DMS 273 treated with DMSO at 0.1 percent for 48 hours (cell line): Measurements from ENCODE around the gene SACS.

ENCODE experiments used
- DNase-seq: peaks from one replicate; lab custom pipeline; 2025; lab: John Stamatoyannopoulos, UW

The SACS gene

DNA sequence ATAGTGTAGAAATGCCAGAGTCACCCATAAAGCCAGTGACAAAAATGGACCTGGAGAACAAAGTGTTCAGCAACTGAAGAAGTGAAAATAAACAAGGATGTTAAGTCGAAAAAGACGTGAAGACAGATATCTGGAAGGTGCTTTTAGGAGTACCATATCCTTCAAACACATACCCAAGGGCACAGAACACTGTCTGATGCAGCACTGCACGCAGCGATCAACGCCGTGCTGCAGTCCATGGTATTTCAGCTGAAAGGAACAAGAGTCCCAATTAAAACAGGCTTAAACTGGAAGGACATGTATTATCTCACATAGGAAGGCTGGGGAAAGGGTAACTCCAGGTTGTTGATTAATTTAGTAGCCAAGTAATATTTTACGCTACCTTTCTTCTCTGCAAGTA, 144.5 kb downstream of the SACS start:
- no peak for DNase-seq

DNA sequence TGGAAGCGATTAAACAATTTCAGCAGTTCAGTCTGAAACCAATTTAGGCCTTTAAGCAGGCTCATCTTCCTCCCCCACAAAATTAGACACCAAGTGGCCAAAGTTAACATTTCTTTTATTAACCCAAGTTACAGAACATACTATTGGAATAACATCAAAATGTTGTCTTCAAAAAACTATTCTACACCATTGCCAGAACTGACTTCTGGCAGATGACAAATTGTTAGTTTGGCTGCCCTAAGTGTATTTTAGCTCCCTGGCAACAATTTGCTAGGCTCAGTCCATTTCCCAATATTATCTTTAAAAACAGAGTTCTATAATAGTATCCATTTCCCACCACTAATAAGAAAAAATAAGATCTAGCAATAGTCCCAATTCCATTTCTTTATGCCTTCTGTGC, 144.9 kb downstream of the SACS start:
- no peak for DNase-seq

DNA sequence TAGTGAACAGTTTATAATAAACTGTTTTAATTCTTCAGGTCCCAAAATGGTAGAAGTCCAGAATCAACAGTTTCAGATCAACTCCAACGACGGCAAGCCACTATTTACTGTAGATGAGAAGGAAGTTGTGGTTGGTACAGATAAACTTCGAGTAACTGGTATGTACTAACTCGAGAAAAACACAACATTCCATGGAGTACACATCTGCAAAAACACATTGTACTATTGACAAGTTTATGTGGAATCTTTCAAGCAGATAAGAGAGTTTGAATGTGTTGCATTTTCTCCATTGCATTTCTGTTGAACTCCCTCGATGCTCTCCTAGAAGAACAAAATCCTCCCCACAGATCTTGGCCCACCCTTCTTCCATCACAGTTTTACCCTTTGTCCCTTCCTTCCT, 154.2 kb downstream of the SACS start:
- DNase-seq: no peak
